GM12878 (cell line): ENCODE measurements around the gene TP73. TPM values are rescaled to one million over a fixed set of nuclear protein-coding genes. Genes with fewer than 3 reads are reported as not detected.

Experiments
- ATAC-seq: fragments of 200-7000 bp; cut with Tn5 transposase; 3 replicates; pipeline ENCODE4 v1.9.1; 2020; ENCODE audit warnings: mild to moderate bottlenecking, moderate library complexity
- Bru-seq: library from RNA; stranded (reverse); fragments of 400-500 nt; gene quantifications from one replicate; lab custom pipeline; 2021; lab: Mats Ljungman, UMichigan
- BruChase-seq, 2 experiments: library from RNA; stranded (reverse); fragments of 400-500 nt; gene quantifications; one replicate each; lab custom pipeline; 2021; lab: Mats Ljungman, UMichigan
- BruUV-seq: library from RNA; stranded (reverse); fragments of 400-500 nt; replicated peaks from 2 replicates; lab custom pipeline; 2021; lab: Mats Ljungman, UMichigan
- CTCF ChIA-PET: fragments of 300-600 bp; sonication (Branson Sonifier 250); formaldehyde crosslinking; extraction: SDS; loops from one replicate; lab custom pipeline; 2021; ENCODE audit warnings: inconsistent platforms; lab: Yijun Ruan, JAX
- POLR2A ChIA-PET: fragments of 350-600 bp; formaldehyde crosslinking; extraction: SDS; loops from one replicate; lab custom pipeline; 2021; ENCODE audit warnings: inconsistent platforms; lab: Charles Lee
- RAD21 ChIA-PET: fragments of 300-600 bp; sonication (Branson Sonifier 250); formaldehyde crosslinking; loops from one replicate; lab custom pipeline; 2023; ENCODE audit warnings: antibody characterized with exemption; ENCODE audit not compliant: unreplicated experiment; lab: Charles Lee
- SMC1A ChIA-PET: fragments of 300-600 bp; sonication (Branson Sonifier 250); formaldehyde crosslinking; loops from one replicate; lab custom pipeline; 2023; ENCODE audit not compliant: unreplicated experiment, uncharacterized antibody; lab: Charles Lee
- DNase-seq: peaks from one replicate; pipeline ENCODE4 v3.0.0-alpha.2; 2011; ENCODE audit warnings: low read depth, low spot score
- FAIRE-seq: peaks from 3 replicates; lab custom pipeline; 2011; peaks lifted over from hg19 to GRCh38; lab: Jason Lieb, UNC
- H2AFZ ChIP-seq: 2 replicates; pipeline ENCODE4 v1.6.0; 2011; ENCODE audit warnings: low read depth, low read length, control low read depth; ENCODE audit not compliant: control insufficient read depth
- H3K27ac ChIP-seq: 2 replicates; pipeline ENCODE4 v1.5.1; 2011; ENCODE audit warnings: control low read depth; ENCODE audit not compliant: control insufficient read depth, insufficient read depth
- H3K27me3 ChIP-seq, 2 experiments: replicated peaks in 1 of 2; 2 replicates each; pipeline versions ENCODE4 v1.6.0 to v1.6.1; 2011; ENCODE audit warnings: low read length in 1 of 2; ENCODE audit not compliant: control insufficient read depth in 2 of 2, insufficient read depth in 2 of 2
- H3K36me3 ChIP-seq, 2 experiments: 2 replicates each; pipeline ENCODE4 v1.5.1; 2011; ENCODE audit warnings: low read length in 1 of 2; ENCODE audit not compliant: control insufficient read depth in 2 of 2, insufficient read depth in 2 of 2
- H3K4me1 ChIP-seq: 2 replicates; pipeline ENCODE4 v1.6.1; 2011; ENCODE audit warnings: mild to moderate bottlenecking, low read length, moderate library complexity, mixed read lengths; ENCODE audit not compliant: control insufficient read depth, insufficient read depth
- H3K4me2 ChIP-seq: 2 replicates; pipeline ENCODE4 v1.6.0; 2011; ENCODE audit warnings: control low read depth; ENCODE audit not compliant: control insufficient read depth, insufficient read depth
- H3K4me3 ChIP-seq: fragments of 200-600 bp; sonication (generic); 2 replicates; pipeline ENCODE4 v1.5.1; 2016
- H3K79me2 ChIP-seq: 2 replicates; pipeline ENCODE4 v1.6.0; 2011; ENCODE audit warnings: low read length; ENCODE audit not compliant: control insufficient read depth, insufficient read depth
- H3K9ac ChIP-seq: 2 replicates; pipeline ENCODE4 v1.8.0; 2011; ENCODE audit warnings: low read length, control low read depth, mixed read lengths; ENCODE audit not compliant: control insufficient read depth, insufficient read depth
- H3K9me3 ChIP-seq: replicated peaks from 3 replicates; pipeline ENCODE4 v1.5.1; 2011; ENCODE audit warnings: mild to moderate bottlenecking, low read length; ENCODE audit not compliant: control insufficient read depth, insufficient read depth
- H4K20me1 ChIP-seq: 2 replicates; pipeline ENCODE4 v1.6.0; 2011; ENCODE audit not compliant: control insufficient read depth, insufficient read depth
- BACH1 ChIP-seq: fragments of 450-650 bp; IDR thresholded peaks from 2 replicates; pipeline ENCODE4 v1.6.1; 2017; ENCODE audit warnings: mild to moderate bottlenecking, borderline replicate concordance
- BHLHE40 ChIP-seq, 2 experiments: fragments of 450-650 bp in 1 of 2; IDR thresholded peaks; 2 replicates each; pipeline ENCODE4 v1.6.1; 2011 to 2017; ENCODE audit warnings: low read depth in 2 of 2, borderline replicate concordance in 1 of 2, improper control_type of control experiment in 1 of 2, low read length in 1 of 2, mild to moderate bottlenecking in 1 of 2
- CHD4 ChIP-seq: fragments of 200-600 bp; sonication (generic); IDR thresholded peaks from 2 replicates; pipeline ENCODE4 v1.6.1; 2016; ENCODE audit warnings: mild to moderate bottlenecking
- DPF2 ChIP-seq: fragments of 450-650 bp; IDR thresholded peaks from 2 replicates; pipeline ENCODE4 v1.6.1; 2017; ENCODE audit warnings: mild to moderate bottlenecking
- ELK1 ChIP-seq: IDR thresholded peaks from 2 replicates; pipeline ENCODE4 v1.6.1; 2012; ENCODE audit warnings: low read depth, low read length, improper control_type of control experiment
- GATAD2B ChIP-seq: fragments of 450-650 bp; conservative IDR thresholded peaks from 2 replicates; pipeline ENCODE4 v1.6.1; 2017; ENCODE audit warnings: low read depth, mild to moderate bottlenecking, moderate library complexity
- HCFC1 ChIP-seq: fragments of 150-350 bp; IDR thresholded peaks from 2 replicates; pipeline ENCODE4 v1.6.1; 2014; ENCODE audit warnings: low read length
- IKZF1 ChIP-seq: fragments of 450-650 bp; conservative IDR thresholded peaks from 2 replicates; pipeline ENCODE4 v1.6.1; 2017; ENCODE audit warnings: antibody characterized with exemption, mild to moderate bottlenecking
- MTA2 ChIP-seq: fragments of 450-650 bp; IDR thresholded peaks from 2 replicates; pipeline ENCODE4 v1.6.1; 2016; ENCODE audit warnings: low read depth, mild to moderate bottlenecking, moderate library complexity
- NR2F1 ChIP-seq: fragments of 450-650 bp; conservative IDR thresholded peaks from 2 replicates; pipeline ENCODE4 v1.6.1; 2017; ENCODE audit warnings: mild to moderate bottlenecking
- PAX5 ChIP-seq: IDR thresholded peaks from 2 replicates; pipeline ENCODE4 v1.6.1; 2011; ENCODE audit warnings: low read depth, low read length, borderline replicate concordance
- SUZ12 ChIP-seq: fragments of 200-600 bp; sonication (generic); IDR thresholded peaks from one replicate; pipeline ENCODE4 v1.6.1; 2018; ENCODE audit warnings: antibody characterized with exemption, mild to moderate bottlenecking; ENCODE audit not compliant: unreplicated experiment
- TCF12 ChIP-seq: IDR thresholded peaks from 2 replicates; pipeline ENCODE4 v1.6.1; 2011; ENCODE audit warnings: low read depth, mild to moderate bottlenecking, low read length
- TCF3 ChIP-seq: IDR thresholded peaks from 2 replicates; pipeline ENCODE4 v1.6.1; 2012; ENCODE audit warnings: low read depth, mild to moderate bottlenecking, low read length, borderline replicate concordance; ENCODE audit not compliant: insufficient read depth
- ZNF217 ChIP-seq: fragments of 450-650 bp; IDR thresholded peaks from 2 replicates; pipeline ENCODE4 v1.6.1; 2017; ENCODE audit warnings: antibody characterized with exemption, mild to moderate bottlenecking
- ZNF24 ChIP-seq: fragments of 450-650 bp; IDR thresholded peaks from 2 replicates; pipeline ENCODE4 v1.6.1; 2017; ENCODE audit warnings: antibody characterized with exemption, mild to moderate bottlenecking
- ZSCAN29 ChIP-seq: fragments of 450-650 bp; IDR thresholded peaks from 2 replicates; pipeline ENCODE4 v1.6.1; 2017; ENCODE audit warnings: mild to moderate bottlenecking, moderate library complexity
- WGBS: methylation state at CpG from one replicate; pipeline ENCODE4 v1.1.6; 2016; ENCODE audit warnings: low lambda C conversion rate; ENCODE audit not compliant: insufficient replicate concordance, insufficient coverage; ENCODE audit errors: missing lambda C conversion rate; 5-methylcytosine and 5-hydroxymethylcytosine counted together
- in situ Hi-C: fragments of 300-500 bp; cut with MboI; formaldehyde crosslinking; loops from 9 replicates; pipeline ENCODE4 v1.14.3; 2018; ENCODE audit warnings: mixed read lengths
- intact Hi-C: fragments of 100-400 bp; cut with micrococcal nuclease; formaldehyde crosslinking; loops from one replicate; pipeline ENCODE4 v1.14.2; 2022; ENCODE audit not compliant: unreplicated experiment
- long read RNA-seq, 2 experiments: library from polyadenylated mRNA; unstranded; transcript quantifications; one replicate each; pipeline ENCODE4 v2.0.0, GENCODE V29; 2019 to 2020
- polyA minus RNA-seq, 3 experiments: library from RNA; depleted of rRNA, polyadenylated mRNA; stranded (reverse); fragments of >200 nt; gene quantifications; 2 replicates each; pipeline ENCODE4 v1.2.3, GENCODE V29; 2011
- polyA plus RNA-seq, 11 experiments: library from polyadenylated mRNA; depleted of rRNA in 4 of 11; unstranded in 6 of 11; stranded (reverse) in 5 of 11; fragments of >200 nt; fragmentation: Nextera tagmentation in 4 of 11; fragmentation: Illumina TruSeq in 1 of 11; extraction: Ambion mirVana in 4 of 11; extraction: Trizol in 1 of 11; gene quantifications; 1 replicate in 1 of 11; 2 replicates in 10 of 11; pipeline versions ENCODE4 v1.2.1 to v1.2.3, GENCODE V29; 2011 to 2016; ENCODE audit warnings: inconsistent platforms in 2 of 11, missing spikeins in 2 of 11, low read depth in 1 of 11
- total RNA-seq, 4 experiments: library from RNA; depleted of rRNA in 3 of 4; stranded (reverse); fragments of >200 nt in 3 of 4; fragmentation: Illumina TruSeq in 1 of 4; extraction: Trizol in 1 of 4; gene quantifications; 2 replicates each; pipeline versions ENCODE4 v1.2.1 to v1.2.3, GENCODE V29; 2013 to 2021

TP73 gene
- 89.6 and 102 TPM in 2 replicates for total RNA-seq (2013; cell fraction: nucleolus; rRNA removed)
- 18.6 and 20.4 TPM in 2 replicates for total RNA-seq (2014; rRNA removed)
- total RNA-seq (2014; rRNA removed; fragmentation: Illumina TruSeq; extraction: Trizol) = 7.8 and 8.5 TPM in 2 replicates
- total RNA-seq (2021) = 49.6 and 54.2 TPM in 2 replicates
- polyA plus RNA-seq (2011; ENCODE audit: low read depth) = 5.6 TPM
- 3.3 and 6.5 TPM in 2 replicates for polyA plus RNA-seq (2011; rRNA removed)
- polyA plus RNA-seq (2011; cell fraction: cytosol; rRNA removed) = 9.1 and 11.1 TPM in 2 replicates
- 63.3 and 74.6 TPM in 2 replicates for polyA plus RNA-seq (2011; cell fraction: nucleus; rRNA removed)
- polyA plus RNA-seq (2012) = 19.5 and 20.0 TPM in 2 replicates
- polyA plus RNA-seq (2014; fragmentation: Illumina TruSeq; extraction: Trizol) = 3.4 and 9.3 TPM in 2 replicates
- under 1 TPM; 0.08 to 0.22 TPM for polyA plus RNA-seq (2014; fragmentation: Nextera tagmentation; extraction: Ambion mirVana)
- polyA plus RNA-seq (2014; rRNA removed) = 20.4 and 28.7 TPM in 2 replicates
- 10 to 100 TPM; 24.8 to 29.4 TPM for polyA plus RNA-seq (2016; fragmentation: Nextera tagmentation; extraction: Ambion mirVana)
- 10.9 and 22.2 TPM in 2 replicates for polyA minus RNA-seq (2011; rRNA and poly(A)+ RNA removed)
- polyA minus RNA-seq (2011; cell fraction: cytosol; rRNA and poly(A)+ RNA removed) = 13.4 and 15.6 TPM in 2 replicates
- polyA minus RNA-seq (2011; cell fraction: nucleus; rRNA and poly(A)+ RNA removed) = 23.7 and 49.5 TPM in 2 replicates
- Bru-seq, nascent RNA = percentile 63 among the genes with signal in this experiment
- BruChase-seq, experiment 1, labeled RNA remaining after a 6-hour chase = percentile 73 among the genes with signal in this experiment
- percentile 70 among the genes with signal in this experiment for BruChase-seq, experiment 2, labeled RNA remaining after a 2-hour chase
- long read RNA-seq, experiment 1, full-length matches to known transcripts = 8 of 39 reads
- long read RNA-seq, experiment 1, partial matches to known transcripts = 5 of 39 reads
- long read RNA-seq, experiment 1, other reads (novel, unspliced or antisense) = 26 of 39 reads
- long read RNA-seq, experiment 2, full-length matches to known transcripts = 1 of 4 reads
- long read RNA-seq, experiment 2, partial matches to known transcripts = 0 of 4 reads
- long read RNA-seq, experiment 2, other reads (novel, unspliced or antisense) = 3 of 4 reads

- peaks cover 71% of the 10 kb centered on the region for H3K79me2 ChIP-seq
- DNase-seq = no peak
- intact Hi-C loops (loop anchor here (2.0 kb wide), 1 partner anchor 27 kb away; the partner anchor contains the start of gene TPRG1L), in situ Hi-C loops (no loop called here)
- RAD21 ChIA-PET = interaction anchor here (1.3 to 6.3 kb wide), 5 partner anchors 10 to 25 kb away, joined by 5 to 117 read pairs (median 17); no protein-coding TSS in a partner anchor
- POLR2A ChIA-PET = interaction anchor here (0.7 to 11.3 kb wide), 5 partner anchors 15 to 206 kb away, joined by 3 to 184 read pairs (median 29); no protein-coding TSS in a partner anchor
- peak within 1 kb of the TSS; percentile 92 for H3K4me2 ChIP-seq
- H3K4me1 ChIP-seq = peaks cover 27% of the 10 kb centered on the region
- WGBS = 1% methylated on average over 43 of the region's 80 CpGs
- H3K36me3 ChIP-seq = peaks cover 0 to 6% of the 10 kb centered on the region in 2 experiments; a peak in 2 of 4 replicates
- H3K27ac ChIP-seq = peak within 1 kb of the TSS; percentile 66
- peak; percentile 31 for ATAC-seq
- SMC1A ChIA-PET = interaction anchor here (5.8 to 7.7 kb wide), 3 partner anchors 14 to 25 kb away, joined by 53 to 117 read pairs (median 65); no protein-coding TSS in a partner anchor
- H3K9me3 ChIP-seq = no peaks in the 10 kb centered on the region
- H4K20me1 ChIP-seq = no peaks in the 10 kb centered on the region
- CTCF ChIA-PET = interaction anchor here (0.6 to 7.7 kb wide), 4 partner anchors 13 to 51 kb away, joined by 3 to 91 read pairs (median 33); no protein-coding TSS in a partner anchor
- BruUV-seq = no TSS peak
- H3K9ac ChIP-seq = peak within 1 kb of the TSS; percentile 82
- no peaks in the 10 kb centered on the region for H3K27me3 ChIP-seq
- FAIRE-seq = no peak
- peak within 1 kb of the TSS; percentile 68 for H2AFZ ChIP-seq
- H3K4me3 ChIP-seq = peak within 1 kb of the TSS; percentile 82
- 0 out of 2 replicates have a peak, but pooled peaks have one; percentile 20 for TF ChIP-seq TCF12
- TF ChIP-seq PAX5 = no peak
- TF ChIP-seq GATAD2B = peak; percentile 84
- peak; percentile 55; the same call in 1 of the 2 replicates for TF ChIP-seq ZNF217
- no peak for TF ChIP-seq SUZ12
- TF ChIP-seq NR2F1 = peak; percentile 65
- peak; percentile 83 for TF ChIP-seq IKZF1
- peak; percentile 78 for TF ChIP-seq DPF2
- TF ChIP-seq ELK1 = no peak
- 0 out of 2 replicates have a peak, but pooled peaks have one; percentile 13 for TF ChIP-seq TCF3
- no peak for TF ChIP-seq MTA2
- no peak for TF ChIP-seq HCFC1
- 0 out of 2 replicates have a peak, but pooled peaks have one; percentile 29 for TF ChIP-seq ZSCAN29
- TF ChIP-seq BACH1 = 0 out of 2 replicates have a peak, but pooled peaks have one; percentile 48
- 0 out of 2 replicates have a peak, but pooled peaks have one; percentile 27 for TF ChIP-seq ZNF24
- TF ChIP-seq BHLHE40 (IDR thresholded peaks at IDR 0.05; ENCODE audit: borderline replicate concordance in 1 of 2, low read depth in 2 of 2, low read length in 1 of 2) = peak in 1 of 2 experiments; percentile 48; a peak in 2 of 4 replicates
- TF ChIP-seq CHD4 = no peak
Measured at GRCh38 chr1:3651930-3652547, at the start of gene TP73. Gene TP73, plus strand, starts transcription at chr1:3652516. Its CDS starts 29,850 bp downstream, at chr1:3682366.
